HG02981 (cell line): ENCODE results near the gene ERFL.

Source experiments
- ATAC-seq: cut with Tn5 transposase; IDR thresholded peaks from one replicate; pipeline ENCODE4 v1.9.1; 2021; ENCODE audit warnings: mild to moderate bottlenecking, moderate library complexity; ENCODE audit not compliant: unreplicated experiment

ERFL gene

GRCh38 chr19:41927497-41928192, 604 bp downstream of the ERFL start:
- no peak for ATAC-seq

DNA sequence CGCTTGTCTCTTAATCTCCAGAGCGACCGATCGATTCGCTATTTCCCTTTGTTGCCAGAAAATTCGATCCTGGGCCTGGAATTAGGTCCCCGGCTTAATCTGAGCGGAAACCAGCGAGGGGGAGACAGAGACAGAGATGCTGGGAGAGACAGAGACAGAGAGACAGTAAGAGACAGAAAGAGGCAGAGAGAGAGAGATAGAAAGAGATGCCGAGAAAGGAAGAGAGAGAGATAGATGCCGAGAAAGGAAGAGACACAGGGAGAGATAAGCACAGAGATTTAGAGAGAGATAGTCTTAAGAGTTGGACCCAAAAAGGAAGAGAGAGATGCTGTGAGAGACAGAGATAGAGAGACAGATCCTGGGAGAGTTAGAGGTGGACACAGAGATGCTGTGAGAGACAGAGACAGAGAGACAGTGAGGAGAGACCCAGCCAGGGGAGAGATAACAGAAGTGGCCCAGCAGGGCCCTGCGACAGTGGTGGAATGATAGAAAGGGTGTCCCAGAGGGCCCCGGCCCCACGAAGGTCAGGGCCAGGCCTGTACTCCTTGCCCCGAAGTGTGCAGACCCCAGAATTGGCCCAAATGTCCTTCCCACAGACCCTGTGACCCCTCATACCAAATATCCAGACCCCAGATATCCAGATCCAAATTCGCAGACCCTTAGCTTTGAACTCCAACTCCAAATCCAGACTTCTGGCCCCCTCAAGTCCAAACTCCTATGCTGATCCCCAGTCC, 1.3 kb downstream of the ERFL start:
- ATAC-seq, result no peak

DNA sequence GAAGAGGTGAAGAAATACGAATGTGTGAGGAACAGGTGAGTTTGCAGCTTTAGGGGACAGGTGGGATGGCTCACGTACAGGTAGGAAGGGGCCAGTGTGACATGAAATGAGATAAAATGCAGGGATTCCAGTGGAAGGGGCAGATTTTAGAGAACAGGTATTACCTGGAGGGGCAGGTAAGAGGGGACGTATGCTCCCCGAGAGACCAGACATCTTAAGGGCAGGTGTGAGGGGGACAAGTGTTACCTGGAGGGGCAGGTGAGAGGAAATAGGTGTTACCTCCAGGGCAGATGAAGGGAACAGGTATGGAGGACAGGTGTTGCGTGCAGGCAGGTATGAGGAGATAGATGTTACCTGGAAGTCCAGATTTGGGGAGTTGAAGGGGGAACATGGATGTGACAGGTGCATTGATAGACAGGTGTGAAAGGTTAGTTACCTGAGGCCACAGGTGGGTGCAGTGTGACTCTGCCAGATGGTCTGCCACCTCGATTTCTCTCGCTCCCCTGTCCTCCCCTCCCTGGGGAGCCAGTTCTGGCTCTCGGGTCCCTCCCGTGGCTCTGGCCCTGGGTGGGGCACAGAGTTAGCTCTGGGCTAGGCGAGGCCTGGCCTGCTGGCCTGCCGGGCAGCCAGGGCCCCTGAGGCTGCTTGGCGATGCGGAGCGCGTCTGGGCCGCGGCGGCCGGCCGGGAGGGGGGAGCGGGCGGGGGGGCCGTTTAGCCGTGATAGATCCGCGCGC, 2.1 kb downstream of the ERFL start:
- no peak for ATAC-seq

DNA sequence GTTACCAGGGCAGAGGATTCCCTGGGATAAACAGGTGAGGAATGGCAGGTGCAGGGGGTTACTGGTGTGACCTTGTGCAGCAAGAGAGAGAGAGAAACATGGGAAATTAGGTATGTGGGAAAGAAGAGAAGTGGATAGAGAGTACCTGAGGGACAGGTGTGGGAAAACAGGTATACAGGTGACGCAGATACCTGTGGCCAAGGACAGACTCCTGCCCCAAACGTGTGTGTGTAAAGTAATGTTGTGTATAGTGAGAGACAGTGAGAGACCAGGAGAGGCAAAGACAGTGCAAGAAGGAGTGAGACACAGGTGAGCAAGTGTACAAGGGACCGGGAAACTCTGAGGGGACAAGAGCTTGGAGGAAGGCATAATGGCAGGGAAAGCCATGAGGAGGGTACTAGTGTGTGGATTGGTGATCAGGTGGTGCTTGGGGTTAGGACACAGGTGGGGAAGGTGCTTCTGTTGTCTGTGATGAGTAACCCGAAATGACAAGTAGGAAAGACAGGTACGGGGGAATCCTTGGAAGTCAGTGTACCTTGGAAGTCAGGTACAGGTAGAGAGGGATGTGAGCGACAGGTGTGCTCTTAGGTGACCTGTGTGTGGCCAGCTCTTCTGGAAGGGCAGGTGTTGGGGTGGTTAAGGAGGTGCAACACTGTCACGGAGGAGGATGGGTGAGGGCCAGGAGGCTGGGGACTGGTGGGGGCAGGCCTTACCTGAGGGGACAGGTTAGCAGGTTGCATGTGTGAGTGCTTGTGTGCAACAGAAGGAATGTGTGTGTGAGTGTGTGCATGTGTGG, 2.8 kb downstream of the ERFL start:
- ATAC-seq, result no peak

GRCh38 chr19:41924151-41925145, 3.8 kb downstream of the ERFL start:
- no peak for ATAC-seq

GRCh38 chr19:41923045-41923788, 5.0 kb downstream of the ERFL start:
- ATAC-seq, result no peak

DNA sequence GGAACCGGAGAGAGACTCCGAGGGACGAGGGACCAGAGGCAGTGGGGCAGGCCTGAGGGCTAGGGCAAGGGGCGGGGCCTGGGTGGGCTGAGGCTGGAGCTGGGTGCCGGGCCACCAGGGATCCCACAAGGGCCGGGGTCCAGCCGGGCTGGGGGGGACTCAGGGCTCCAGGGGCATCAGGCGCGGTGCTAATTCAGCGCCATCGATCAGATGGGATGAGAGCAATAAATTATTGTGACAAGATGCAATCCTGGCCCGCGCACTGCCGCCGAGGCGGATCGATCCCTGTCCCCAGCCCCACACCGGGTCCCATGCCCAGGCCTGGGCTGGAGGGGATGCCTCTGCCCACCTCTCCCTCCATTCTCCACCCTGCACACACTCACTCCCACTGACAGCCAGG, 5.7 kb downstream of the ERFL start:
- no peak for ATAC-seq

DNA sequence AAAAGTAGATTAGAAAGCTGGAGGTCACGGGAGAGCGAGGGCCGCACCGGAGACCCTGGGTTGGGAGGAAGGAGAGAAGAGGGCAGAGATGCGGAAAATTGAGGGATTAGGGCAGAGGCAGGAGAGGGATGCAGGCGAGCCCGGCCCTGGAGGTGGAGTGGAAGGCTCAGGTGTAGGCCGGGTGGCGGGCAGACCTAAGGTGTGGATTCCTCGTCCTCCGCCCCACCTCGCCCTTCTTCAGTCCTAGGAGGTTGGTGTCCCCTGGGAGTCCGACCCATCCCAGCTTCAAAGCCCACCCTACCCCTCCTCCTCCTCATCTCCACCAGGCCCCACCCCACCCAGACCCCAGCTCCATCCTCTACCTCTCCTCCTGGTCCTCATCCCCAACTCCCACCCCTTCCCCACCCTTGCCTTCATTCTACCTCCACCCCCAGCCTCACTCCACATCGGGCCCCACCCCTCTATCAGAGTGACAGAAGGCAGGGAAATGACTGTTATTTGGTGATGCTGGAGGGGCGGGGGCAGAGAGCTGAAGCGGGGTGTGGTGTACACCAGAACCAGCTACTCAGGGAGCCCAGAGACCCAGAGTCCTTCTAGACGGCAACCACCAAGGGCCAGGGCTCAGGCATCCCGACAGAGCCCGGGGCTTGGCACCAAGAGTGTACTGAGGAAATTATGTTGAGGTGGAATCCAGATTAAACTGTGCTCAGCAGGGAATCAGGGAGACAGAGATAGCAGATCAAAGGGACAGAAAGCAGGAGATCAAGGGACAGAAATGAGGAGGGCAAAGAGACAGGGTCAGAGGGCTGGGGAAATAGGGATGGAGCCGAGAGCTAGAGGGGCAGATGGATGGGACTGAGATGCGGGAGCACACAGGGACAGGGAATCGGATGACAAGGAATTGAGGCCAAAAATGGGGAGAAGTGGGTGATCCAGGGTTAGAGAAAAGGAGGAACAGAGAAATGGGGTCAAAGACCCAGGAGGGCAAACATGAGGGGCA, 6.4 kb downstream of the ERFL start:
- no peak for ATAC-seq

GRCh38 chr19:41920882-41921576, 7.2 kb downstream of the ERFL start:
- ATAC-seq, result no peak

GRCh38 chr19:41919948-41920712, 8.1 kb downstream of the ERFL start:
- no peak for ATAC-seq

DNA sequence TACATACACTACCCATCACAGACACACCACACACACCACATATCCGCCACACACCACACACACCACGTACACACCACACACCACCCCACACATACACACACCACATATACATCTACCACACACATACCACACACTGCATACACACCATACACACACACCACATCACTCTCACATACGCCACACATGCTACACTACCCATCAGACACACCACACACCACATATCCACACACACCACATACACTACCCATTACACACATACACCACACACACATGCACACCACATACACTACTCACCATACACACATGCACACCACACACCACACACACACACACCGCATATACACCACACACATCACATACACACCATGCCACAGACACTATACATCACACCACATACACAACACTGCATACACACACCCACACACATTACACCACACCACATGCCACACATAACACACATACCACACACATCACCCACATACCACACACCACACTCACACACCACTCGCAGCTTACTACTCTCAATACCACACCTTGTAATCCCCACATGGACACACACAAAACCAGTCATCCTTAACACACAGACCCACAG, 9.5 kb downstream of the ERFL start:
- no peak for ATAC-seq

- no peak for ATAC-seq
Measured at GRCh38 chr19:41918095-41918494, 10.2 kb downstream of the ERFL start.

- ATAC-seq, result no peak
Measured at GRCh38 chr19:41917676-41918075, 10.6 kb downstream of the ERFL start.

DNA sequence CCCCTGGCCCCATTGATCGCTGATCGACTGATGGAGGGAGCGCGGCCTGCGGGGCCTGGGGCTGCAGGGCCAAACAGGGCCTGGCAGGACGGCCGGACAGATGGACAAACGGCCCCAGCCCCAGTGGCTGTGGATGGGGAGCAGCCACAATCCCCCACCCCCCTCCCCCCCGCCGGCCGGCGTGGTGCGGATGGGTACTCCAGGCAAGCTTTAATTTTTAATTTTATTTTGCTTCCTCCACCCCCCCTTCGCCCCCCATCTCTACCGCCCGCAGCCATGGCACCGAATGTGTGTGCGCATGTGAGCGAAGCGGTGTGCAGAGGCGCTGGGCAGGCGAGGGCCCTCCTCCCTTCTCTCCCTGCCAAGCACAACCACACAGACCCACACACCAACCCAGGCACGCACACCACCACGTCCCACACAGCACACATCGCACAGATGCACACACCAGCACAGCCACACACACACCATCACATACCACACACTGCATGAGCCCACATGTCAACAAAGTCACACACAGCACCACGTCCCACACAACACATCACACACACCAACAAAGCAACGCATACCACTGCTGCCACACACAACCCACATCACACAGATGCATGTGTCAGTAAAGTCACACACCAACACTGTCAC, 12.4 kb downstream of the ERFL start:
- ATAC-seq, result no peak

- ATAC-seq, result no peak
Measured at GRCh38 chr19:41915021-41915775, 13.1 kb downstream of the ERFL start.
